HG03095 (cell line): ENCODE data around the gene FGF12.

Source experiments
- ATAC-seq: cut with Tn5 transposase; IDR thresholded peaks from one replicate; pipeline ENCODE4 v1.9.1; 2021; ENCODE audit warnings: moderate library complexity; ENCODE audit not compliant: unreplicated experiment

The FGF12 gene

DNA sequence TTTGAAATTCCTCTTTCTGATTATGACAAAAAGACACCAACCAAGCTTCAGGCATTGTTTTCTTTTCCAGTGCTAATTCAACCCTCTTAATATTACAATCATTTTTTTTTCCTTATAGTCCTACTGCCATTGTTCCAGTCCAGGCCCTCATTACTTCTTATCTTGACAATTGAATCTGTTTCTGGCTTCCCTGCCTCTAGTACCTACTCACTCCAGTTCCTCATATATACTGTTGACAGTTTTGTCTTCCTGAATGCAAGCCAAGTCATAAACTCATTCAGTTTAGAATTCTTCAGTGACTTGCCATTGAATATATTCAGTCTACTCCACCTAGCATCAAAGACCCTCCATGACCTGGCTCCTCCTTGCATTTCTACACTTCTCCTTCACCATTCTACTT is 507.4 kb downstream of the FGF12 start:
- no peak for ATAC-seq

GRCh38 chr3:192216067-192216466 is 511.3 kb downstream of the FGF12 start:
- ATAC-seq = no peak

GRCh38 chr3:192212979-192213378 is 514.4 kb downstream of the FGF12 start:
- ATAC-seq = no peak

- no peak for ATAC-seq
Observed at GRCh38 chr3:192212335-192212734, 515.0 kb downstream of the FGF12 start.

DNA sequence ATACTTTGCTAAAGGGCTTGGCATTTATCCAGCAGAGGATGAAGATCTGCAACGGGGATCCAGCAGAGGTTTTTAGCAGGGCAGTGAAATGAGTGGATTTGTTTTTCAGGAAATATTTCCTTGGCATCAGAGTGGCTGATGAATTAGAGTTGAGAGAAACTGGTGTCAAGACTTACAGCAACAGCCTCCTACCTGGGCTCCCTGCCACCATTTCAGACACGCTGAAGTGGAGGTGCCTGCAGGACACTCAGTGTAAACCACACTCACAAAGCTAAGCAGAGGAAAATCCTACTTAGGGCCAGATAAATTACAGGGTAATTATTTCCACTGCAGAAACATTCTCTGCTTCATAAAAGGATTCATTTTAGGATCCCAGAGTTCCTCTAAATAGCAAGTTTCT is 519.7 kb downstream of the FGF12 start:
- ATAC-seq = no peak

DNA sequence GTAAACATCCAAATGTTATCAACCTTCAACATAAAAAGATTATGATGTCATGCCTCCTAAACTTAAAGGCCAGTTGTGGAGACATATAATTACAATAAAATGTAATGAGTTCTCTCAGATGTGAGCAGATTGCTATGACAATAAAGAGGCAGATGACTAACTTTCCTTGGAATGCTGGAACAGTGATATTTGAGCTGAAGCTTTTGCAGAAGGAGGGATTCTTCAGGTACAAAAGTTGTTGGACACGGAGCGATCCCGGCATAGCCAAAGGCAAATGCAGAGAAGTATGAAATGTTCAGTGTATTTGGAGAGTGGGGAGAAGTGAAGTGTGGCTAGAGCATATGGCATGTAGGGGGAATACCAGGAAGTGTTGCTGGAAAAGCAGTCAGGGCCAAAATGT is 520.1 kb downstream of the FGF12 start:
- no peak for ATAC-seq

DNA sequence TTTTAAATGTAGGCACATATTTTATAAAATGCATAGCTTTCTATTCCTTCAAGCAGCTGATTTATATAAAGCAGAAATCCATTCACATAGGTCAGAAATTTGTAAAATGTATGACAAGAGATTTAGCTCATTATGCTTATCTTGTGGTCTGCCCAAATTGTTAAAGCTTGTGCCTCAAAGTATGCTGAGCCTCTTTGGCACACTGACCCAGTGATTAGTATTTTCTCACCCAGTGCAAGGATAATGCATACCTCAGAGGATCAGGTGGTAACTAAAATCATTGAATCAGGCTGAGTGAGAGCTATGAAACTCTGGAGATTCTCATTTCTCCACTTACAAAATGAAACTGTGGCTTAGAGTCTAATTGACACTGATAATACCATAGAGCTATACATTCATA is 533.3 kb downstream of the FGF12 start:
- ATAC-seq = no peak

DNA sequence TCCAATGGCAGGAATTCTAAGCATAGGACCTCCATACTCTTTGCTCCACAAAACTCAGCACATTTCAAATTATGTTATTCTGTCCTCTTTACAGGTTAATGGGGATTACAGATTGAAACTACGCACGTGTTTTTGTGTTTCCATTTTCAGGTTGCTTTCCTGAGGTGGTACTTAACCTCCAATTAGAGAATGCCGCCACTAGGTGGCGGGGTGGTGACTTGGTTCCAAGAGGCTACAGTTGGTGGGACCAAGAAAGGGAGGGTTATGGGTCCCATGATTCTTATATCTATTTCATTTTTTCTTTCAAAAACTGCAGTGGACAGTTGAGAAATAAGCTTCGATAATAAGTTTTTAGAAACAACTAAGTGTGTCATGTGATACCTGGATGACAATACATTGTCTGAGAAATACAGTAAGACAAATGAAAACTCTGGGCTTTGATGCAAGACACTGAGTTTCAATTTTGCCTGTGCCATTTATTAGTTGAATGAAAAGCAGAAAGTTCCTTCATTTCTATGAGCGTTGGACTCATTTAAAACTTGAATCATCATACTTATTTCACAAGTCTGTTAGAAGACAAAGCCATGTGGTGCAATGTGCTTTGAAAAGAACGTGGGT is 539.0 kb downstream of the FGF12 start:
- peak; percentile 90 for ATAC-seq

DNA sequence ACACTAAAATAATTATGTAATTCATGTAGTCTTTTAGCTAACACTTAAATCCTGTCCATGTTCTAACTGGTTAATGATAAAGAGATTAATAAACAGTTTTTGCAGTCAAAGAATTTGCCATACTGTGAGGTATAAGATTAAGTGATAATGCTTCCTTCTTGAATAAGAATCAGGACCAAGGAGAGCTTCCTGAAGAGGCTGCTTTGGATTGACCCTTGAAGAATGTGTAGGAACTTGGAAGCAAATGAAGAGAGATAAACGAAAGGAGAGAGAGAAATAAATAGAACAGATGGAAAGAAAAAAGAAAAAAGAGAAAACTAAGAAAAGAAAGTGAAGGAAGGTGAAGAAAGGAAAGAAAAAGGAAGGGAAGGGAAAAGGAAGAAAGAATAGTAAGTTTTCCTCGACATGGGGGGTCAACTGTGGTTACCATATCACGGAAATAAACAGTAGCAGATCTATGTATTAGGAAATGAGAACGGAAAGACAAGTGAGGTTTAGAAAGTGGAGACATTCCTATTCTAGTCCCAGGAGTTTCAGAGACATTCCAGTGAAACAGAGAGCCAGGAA is 539.8 kb downstream of the FGF12 start:
- ATAC-seq = no peak

DNA sequence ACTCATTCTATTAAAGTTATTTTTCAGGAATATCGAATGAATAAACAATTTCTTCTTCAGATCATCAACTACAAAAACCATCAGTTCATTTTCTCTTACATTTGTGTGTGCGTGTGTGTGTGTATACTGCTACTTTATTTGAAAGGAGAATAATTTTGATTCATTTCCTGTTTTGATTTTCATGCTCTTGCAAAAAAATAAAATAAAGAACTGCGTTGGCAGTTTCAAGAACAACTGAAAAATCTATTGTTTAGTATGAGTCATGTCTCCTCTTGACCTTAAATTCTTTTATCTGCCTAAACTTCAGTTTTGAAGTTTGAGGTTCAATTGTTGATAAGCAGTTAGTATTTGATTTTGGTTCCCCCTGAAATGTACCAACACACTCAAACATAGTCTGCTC is 540.8 kb downstream of the FGF12 start:
- no peak for ATAC-seq

DNA sequence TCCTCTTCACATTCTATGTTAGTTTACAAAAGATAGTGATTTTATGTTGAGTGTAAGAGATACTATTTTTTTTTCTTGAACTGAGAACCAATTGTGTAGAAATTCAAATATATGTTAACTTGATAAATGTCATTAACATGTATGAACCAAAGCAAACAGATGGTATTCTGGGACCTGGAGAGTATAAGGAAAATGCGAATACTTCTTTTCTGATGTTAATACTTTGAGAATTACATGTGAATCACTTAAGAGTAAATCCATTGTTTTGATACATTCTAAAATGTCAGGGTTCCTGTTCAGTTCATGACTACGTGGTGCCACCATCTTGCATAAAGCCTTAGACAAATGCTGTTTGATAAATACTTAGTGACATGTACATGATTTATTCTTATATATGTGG is 541.3 kb downstream of the FGF12 start:
- no peak for ATAC-seq

DNA sequence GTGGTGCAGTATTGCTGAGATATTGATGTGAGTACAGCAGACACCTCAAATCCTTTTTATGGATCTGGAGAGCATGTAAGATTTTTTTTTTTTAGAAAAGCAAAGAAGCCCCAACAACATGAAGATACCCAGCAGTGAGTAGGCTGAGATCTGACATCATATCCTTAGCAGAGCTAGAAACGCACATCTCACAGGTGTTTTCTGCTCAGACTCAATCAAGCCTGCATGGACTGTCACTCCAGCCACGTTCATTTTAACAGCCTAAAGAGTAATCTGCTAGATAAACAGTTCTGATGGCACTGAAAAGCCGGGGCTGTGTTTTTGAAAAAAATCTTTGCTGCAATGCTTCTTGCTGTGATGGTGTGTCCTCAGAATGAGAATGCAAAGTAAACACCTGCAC is 544.2 kb downstream of the FGF12 start:
- no peak for ATAC-seq

DNA sequence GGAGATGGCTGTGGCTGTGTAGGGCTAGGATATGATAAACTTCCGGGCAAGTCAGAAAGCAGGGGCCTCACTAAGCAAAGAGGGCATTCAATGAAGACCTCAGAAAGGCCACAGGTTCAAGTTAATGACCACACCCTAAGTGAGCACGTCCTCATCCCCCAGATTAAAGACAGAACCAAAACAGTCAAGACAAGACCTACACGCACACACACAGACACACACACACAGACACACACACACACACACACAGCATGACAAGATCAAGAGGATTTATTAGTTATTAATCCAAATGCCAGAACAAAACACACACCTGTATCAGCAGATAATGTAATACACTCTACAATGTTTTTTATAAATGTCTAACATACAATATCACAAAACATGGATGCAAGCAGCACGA is 546.2 kb downstream of the FGF12 start:
- ATAC-seq = no peak

- no peak for ATAC-seq
Observed at GRCh38 chr3:192177383-192177782, 550.0 kb downstream of the FGF12 start.

DNA sequence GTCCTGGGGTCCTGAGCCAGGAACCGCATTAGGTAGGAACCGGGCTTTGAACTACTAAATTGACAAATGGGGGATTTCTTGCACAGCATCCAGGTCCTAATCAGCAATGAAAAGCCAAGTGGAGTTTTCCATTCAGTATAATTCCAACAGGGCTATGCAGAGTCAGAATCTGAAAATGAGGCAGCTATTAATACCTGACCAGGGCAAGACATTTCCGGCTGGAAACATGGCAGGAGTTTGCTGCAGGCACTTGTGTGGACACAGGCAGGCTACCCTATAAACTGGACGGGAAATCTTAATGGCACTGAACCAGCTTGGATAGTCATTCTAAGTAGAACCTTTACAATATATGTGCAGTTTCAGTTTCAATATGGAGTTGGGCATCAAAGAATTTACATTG is 553.1 kb downstream of the FGF12 start:
- no peak for ATAC-seq

- ATAC-seq = no peak
Observed at GRCh38 chr3:192171213-192171612, 556.1 kb downstream of the FGF12 start.

DNA sequence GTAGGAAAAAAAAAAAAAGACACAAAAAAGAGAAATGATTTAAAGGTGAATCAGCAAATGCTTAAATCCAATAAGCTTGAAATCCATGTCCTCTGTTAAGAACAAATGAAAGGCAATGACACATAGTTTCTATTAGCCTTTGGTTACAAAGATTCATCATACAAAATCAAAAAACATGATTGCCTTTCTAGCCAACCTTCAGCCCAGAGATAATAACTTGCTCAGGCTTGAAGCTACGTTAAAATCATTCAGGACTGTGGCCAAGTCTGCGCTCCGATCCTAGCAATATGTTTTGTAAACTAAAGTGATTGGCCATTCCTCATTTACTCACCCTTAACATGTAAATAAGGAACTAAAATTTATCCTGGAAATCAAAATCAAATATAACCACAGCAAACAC is 556.7 kb downstream of the FGF12 start:
- ATAC-seq = no peak

DNA sequence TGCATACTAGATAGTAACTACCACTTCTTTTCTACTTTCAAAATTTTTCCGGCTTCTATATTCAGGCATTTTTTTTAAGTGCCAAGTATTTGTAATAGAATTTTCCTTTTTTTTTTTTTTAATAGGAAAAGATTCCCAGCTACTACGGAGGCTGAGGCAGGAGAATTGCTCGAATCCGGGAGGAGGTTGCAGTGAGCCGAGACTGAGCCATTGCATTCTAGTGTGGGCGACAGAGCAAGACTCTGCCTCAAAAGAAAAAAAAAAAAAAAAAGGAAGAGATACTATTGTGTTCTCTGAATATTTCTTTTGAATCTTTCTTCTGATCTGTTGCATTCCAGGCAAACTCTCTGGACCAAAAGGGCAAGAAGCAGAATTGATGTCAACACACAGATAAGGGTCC is 557.3 kb downstream of the FGF12 start:
- ATAC-seq = no peak

DNA sequence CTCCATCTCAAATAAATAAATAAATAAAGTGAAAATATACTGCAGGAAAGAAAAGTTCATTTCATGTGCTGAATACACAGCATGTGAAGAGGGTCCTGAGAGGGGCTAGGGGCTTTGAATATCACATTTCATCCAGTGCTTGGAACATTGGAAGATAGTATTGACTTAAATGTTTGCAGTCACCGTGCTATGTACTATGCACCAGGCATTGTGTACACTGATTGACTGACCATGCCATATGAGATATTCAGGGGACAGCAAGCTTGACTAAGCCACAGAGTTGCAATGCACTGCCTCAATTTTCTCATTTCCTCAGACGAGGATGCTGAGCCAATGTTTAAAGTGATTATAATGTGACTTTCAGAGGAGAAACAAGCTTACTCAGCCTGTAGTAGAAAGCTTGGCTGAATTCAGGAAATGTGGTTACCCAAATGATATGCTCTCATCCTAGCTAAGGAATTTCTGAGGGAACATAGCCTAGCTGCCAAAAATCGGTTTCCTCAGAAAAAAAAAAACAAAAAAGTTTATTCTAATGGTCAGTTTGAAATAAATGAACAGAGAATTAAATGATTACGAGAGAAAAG is 557.9 kb downstream of the FGF12 start:
- no peak for ATAC-seq

DNA sequence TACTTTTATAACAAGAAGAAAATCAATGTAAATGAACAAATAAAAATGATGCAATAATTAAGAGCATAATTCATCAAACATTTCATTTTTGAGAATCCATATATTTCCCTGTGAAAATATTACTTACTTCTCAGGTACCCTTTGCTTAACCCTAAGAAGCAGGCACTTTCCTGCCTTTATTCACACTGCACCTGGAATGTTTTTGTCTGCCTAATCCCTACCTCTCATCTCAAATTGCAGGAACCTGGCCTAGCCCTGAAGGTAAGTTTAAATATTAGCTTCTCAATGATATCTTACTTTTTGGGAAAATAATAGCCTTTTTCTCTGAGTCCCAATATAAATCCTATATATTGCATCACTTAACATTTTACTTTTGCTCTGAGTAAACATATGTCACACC is 559.1 kb downstream of the FGF12 start:
- ATAC-seq = no peak

DNA sequence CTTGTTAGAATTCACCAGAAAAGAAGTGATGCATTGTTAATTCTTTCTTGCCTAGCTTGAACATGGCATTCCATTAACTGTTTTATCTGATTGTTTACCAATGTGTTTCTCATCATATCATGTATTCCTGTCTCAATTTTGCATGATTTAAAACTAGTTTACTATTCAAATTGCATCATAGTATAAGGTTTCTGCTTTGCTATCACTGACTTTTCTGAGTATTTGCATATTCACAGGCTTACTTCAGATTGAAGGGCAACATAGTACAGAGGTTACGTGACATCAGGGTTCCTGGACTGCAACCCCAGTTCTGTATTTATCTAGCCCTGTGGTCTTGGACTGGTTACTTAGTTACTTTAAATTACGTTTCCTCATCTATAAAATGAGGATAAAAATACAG is 561.8 kb downstream of the FGF12 start:
- ATAC-seq = no peak

DNA sequence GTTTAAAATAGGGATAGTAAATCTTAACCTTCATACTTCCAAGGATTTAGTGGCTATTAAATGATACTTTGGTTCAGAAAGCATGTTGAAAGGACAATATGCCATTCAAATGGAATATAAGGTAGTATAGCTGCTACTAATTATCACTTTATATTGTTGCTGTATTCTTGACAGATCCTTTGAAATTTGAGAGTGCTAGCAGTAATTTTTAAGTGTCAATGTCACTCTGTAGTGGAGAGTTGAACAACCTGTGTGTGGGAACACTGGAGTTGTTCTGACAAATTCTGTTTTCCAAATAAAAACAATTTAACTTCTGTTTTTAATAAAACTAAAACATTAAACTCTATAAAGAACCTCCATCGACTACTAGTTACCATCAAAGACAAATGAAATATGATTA is 565.7 kb downstream of the FGF12 start:
- no peak for ATAC-seq

GRCh38 chr3:192156382-192156781 is 571.0 kb downstream of the FGF12 start:
- ATAC-seq = no peak
